ENCODE data around the gene MYH7. TPM values are rescaled to one million over a fixed set of nuclear protein-coding genes. Genes with fewer than 3 reads are reported as not detected.

MYH7 gene
- total RNA-seq, 1 donor from 2014 or later: not detected

DNA sequence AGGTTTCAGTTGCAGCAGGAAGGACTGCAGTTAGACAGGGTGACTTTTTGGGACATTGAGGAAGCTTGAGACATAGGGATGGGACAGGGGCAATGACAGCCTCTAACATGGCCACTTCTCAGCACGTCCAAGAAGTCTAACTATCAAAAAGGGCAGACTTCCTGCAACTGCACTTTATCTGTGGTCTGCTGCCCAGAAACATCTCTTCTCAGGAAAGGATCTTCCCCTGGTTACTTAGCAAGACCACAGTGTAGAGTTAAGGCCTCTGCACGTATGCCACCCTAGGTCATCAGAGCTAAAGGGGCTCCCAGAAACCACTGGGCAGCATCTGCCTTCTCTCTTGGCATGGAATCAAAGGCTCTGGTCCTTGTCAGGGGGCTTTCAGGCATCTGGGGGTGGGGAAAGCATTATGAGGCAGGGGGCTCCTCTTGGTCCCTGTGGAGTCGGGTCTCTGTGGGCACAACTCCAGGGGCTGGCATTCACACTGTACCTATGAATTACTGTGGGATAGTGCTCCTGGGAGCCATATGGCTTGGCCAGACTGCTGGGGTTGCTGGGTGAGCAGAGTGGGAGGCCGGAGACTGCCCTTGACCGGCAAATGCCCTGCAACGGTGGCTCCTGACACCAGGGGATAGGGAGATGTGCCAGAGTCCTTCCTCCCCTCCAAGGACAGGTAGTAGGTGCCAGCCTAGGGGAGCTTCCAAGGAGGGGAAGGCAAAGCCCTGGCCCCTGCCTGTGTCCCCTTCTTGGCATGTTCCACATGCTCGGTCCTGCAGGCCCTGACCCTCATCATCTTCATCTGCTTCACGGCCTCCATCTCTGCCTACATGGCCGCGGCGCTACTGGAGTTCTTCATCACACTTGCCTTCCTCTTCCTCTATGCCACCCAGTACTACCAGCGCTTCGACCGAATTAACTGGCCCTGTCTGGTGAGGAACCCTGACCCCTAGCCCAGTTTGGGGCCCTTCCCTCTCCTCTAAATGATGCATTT lies 57.6 kb downstream of the MYH7 start:
- Histone ChIP-seq H3K9me3 (ENCODE audit: insufficient read depth, low read depth, low read length) (no peaks in the 10 kb centered on the region), H4K20me1 (ENCODE audit: insufficient read depth, low read length) (no peaks in the 10 kb centered on the region), H3K27ac (ENCODE audit: low read depth, low read length) (no peak overlapping the region), H3K4me3 (ENCODE audit: insufficient read depth, low read depth, low read length) (no peak overlapping the region), H3K4me1 (ENCODE audit: insufficient read depth, low read length) (no peaks in the 10 kb centered on the region), H3K79me2 (ENCODE audit: insufficient read depth, low read length) (no peaks in the 10 kb centered on the region), H2AFZ (ENCODE audit: low read depth, low read length) (no peak overlapping the region), H3K4me2 (ENCODE audit: low read length) (no peak overlapping the region), H3K9ac (ENCODE audit: low read length) (no peak overlapping the region), H3K36me3 (ENCODE audit: insufficient read depth, low read length) (no peaks in the 10 kb centered on the region), H3K27me3 (ENCODE audit: insufficient read depth, low read length) (no peaks in the 10 kb centered on the region)
- Mint-ChIP-seq H3K27me3 (ENCODE audit: low read depth, unreplicated experiment) (peaks cover 61% of the 10 kb centered on the region), H3K9me3 (ENCODE audit: unreplicated experiment) (no peaks in the 10 kb centered on the region), H3K4me1 (ENCODE audit: low read depth, unreplicated experiment) (no peaks in the 10 kb centered on the region), H3K4me3 (ENCODE audit: unreplicated experiment) (no peak overlapping the region), H3K27ac (ENCODE audit: unreplicated experiment) (no peak overlapping the region), H3K36me3 (ENCODE audit: low read depth, unreplicated experiment) (peaks cover 3% of the 10 kb centered on the region)
- TF ChIP-seq, protein P1, sequence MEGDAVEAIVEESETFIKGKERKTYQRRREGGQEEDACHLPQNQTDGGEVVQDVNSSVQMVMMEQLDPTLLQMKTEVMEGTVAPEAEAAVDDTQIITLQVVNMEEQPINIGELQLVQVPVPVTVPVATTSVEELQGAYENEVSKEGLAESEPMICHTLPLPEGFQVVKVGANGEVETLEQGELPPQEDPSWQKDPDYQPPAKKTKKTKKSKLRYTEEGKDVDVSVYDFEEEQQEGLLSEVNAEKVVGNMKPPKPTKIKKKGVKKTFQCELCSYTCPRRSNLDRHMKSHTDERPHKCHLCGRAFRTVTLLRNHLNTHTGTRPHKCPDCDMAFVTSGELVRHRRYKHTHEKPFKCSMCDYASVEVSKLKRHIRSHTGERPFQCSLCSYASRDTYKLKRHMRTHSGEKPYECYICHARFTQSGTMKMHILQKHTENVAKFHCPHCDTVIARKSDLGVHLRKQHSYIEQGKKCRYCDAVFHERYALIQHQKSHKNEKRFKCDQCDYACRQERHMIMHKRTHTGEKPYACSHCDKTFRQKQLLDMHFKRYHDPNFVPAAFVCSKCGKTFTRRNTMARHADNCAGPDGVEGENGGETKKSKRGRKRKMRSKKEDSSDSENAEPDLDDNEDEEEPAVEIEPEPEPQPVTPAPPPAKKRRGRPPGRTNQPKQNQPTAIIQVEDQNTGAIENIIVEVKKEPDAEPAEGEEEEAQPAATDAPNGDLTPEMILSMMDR (IDR thresholded peaks at IDR 0.05; ENCODE audit: insufficient read depth, low read depth, low read length): no peak
- no peak for TF ChIP-seq EZH2 (IDR thresholded peaks at IDR 0.05; ENCODE audit: insufficient read depth, low read length)
- DNase-seq (ENCODE audit: low read depth) (no peak), FAIRE-seq (no peak)

- Histone ChIP-seq H3K4me2 (ENCODE audit: low read length) (no peak overlapping the region), H3K9me3 (ENCODE audit: insufficient read depth, low read depth, low read length) (no peaks in the 10 kb centered on the region), H3K36me3 (ENCODE audit: insufficient read depth, low read length) (no peaks in the 10 kb centered on the region), H3K4me1 (ENCODE audit: insufficient read depth, low read length) (no peaks in the 10 kb centered on the region), H2AFZ (ENCODE audit: low read depth, low read length) (no peak overlapping the region), H3K79me2 (ENCODE audit: insufficient read depth, low read length) (no peaks in the 10 kb centered on the region), H3K4me3 (ENCODE audit: insufficient read depth, low read depth, low read length) (no peak overlapping the region), H4K20me1 (ENCODE audit: insufficient read depth, low read length) (no peaks in the 10 kb centered on the region), H3K27me3 (ENCODE audit: insufficient read depth, low read length) (no peaks in the 10 kb centered on the region), H3K27ac (ENCODE audit: low read depth, low read length) (no peak overlapping the region), H3K9ac (ENCODE audit: low read length) (no peak overlapping the region)
- DNase-seq (ENCODE audit: low read depth) (no peak), FAIRE-seq (no peak)
- H3K9me3 Mint-ChIP-seq (ENCODE audit: unreplicated experiment): no peaks in the 10 kb centered on the region
- TF ChIP-seq, protein P1 (IDR thresholded peaks at IDR 0.05; ENCODE audit: insufficient read depth, low read depth, low read length): no peak
- TF ChIP-seq EZH2 (IDR thresholded peaks at IDR 0.05; ENCODE audit: insufficient read depth, low read length): no peak
- H3K36me3 Mint-ChIP-seq (ENCODE audit: low read depth, unreplicated experiment): peaks cover 3% of the 10 kb centered on the region
- peaks cover 58% of the 10 kb centered on the region for H3K27me3 Mint-ChIP-seq (ENCODE audit: low read depth, unreplicated experiment)
- H3K27ac Mint-ChIP-seq (ENCODE audit: unreplicated experiment): no peak overlapping the region
- H3K4me3 Mint-ChIP-seq (ENCODE audit: unreplicated experiment): no peak overlapping the region
- H3K4me1 Mint-ChIP-seq (ENCODE audit: low read depth, unreplicated experiment): no peaks in the 10 kb centered on the region
Observed at GRCh38 chr14:23377198-23377550, 58.3 kb downstream of the MYH7 start.

All from astrocyte (in vitro differentiated cells and primary cell).